ENCODE results near the gene CACNG4.

Gene CACNG4

DNA sequence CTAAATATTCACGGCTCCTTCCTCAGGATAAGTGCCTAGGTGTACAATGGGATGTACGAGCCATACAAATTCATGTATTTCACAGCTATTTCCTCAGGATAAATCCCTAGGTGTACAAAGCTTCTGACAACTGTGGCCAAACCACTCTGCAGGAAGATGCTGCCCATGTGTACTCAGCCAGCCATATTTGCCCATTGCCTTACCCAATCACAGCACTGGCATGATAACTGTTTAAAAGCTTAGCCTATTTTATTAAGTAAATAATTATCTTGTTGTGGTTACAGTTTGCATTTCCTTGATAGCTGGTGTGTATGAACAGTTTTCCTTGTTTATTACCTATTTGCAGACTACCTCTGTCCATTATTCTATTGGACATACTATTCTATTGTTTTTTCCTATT, 115.0 kb downstream of the CACNG4 start:
- intact Hi-C loops (cut with DNase I), result no loop called here

DNA sequence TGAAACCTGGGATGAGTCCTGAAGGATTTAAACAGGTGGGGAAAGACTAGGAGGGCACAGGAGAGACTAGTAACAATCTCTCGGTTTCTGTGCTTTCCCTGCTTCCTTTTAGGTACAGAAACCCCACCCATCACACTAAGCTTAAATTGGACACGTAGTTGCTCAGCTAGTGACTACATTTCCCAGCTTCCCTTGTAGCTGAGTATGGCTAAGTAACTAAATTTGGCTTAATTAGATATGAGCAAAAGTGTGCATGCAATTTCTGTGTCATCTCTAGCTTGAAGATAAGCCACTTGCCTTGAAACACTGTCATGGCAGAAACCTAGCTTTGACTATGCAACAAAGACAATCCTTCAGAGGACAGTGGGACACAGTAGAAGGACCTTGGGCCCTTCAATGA, 116.3 kb downstream of the CACNG4 start:
- intact Hi-C loops (cut with DNase I), result no loop called here

More for the DNA sequence above, 115.0 kb downstream of the CACNG4 start:
- DNase-seq, result no peak

DNA sequence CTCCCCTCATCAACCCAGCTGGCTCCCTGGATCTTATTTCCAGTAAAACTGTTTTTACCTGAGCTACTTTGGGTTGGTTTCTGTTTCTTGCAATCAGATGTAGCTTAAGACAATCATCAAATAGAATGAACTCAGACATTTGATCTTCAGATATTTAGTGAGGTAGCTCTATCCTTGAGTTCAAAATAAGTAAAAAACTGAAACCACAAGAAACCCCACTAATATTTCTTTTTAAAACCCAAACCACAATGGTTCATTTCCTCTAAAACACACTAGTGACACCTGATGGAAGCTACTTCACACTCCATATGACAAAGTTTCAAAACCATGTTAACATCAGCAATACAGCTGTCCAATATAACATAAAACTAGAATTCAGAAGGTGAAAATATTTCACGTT, 117.6 kb downstream of the CACNG4 start:
- intact Hi-C loops (cut with DNase I), result no loop called here

More for the DNA sequence above, 116.3 kb downstream of the CACNG4 start:
- DNase-seq, result no peak

More for the DNA sequence above, 117.6 kb downstream of the CACNG4 start:
- DNase-seq, result no peak

Measured in posterior cingulate gyrus (tissue), 11 donors.